Daoy (cell line): ENCODE data around the gene STAU1. TPM values are rescaled to one million over a fixed set of nuclear protein-coding genes. Genes with fewer than 3 reads are reported as not detected.
"Not testable (repeated sequence)": the region's sequence is repeated elsewhere in the genome, so short reads cannot be mapped to it uniquely, and the experiment has no call there.

Experiments used
- DNase-seq: peaks from one replicate; pipeline ENCODE4 v3.0.0-alpha.2; 2015; ENCODE audit warnings: low read depth
- total RNA-seq: library from RNA; depleted of rRNA; stranded (reverse); fragments of >200 nt; shearing (Covaris generic); gene quantifications from 2 replicates; pipeline ENCODE4 v1.2.3, GENCODE V29; 2014

STAU1 gene
- total RNA-seq, 1 experiment from 2014 or later, result 31.8 TPM

DNA sequence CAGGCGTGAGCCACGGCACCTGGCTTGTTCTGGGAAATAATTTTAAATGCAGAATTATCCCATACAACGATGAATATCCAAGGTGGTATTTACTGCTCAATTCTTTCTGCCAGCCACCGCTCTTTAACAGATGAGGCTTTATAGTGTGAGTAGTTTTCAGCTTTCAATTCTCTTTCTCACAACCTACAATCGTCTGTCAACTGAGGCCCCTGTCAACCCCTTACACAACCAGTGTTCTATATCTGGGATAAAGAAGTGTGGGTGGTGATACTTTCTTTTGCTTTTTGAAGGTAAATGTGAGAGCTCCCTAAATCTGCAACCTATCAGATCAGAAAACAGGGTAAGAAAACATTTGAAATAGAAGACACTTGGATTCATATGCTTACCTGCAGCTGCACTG is 22.5 kb downstream of the STAU1 start:
- no peak for DNase-seq

GRCh38 chr20:49163696-49164095 is 24.4 kb downstream of the STAU1 start:
- no peak for DNase-seq

- DNase-seq, result no peak
Observed at GRCh38 chr20:49161428-49162152, 26.5 kb downstream of the STAU1 start.

GRCh38 chr20:49160057-49160929 is 27.8 kb downstream of the STAU1 start:
- no peak for DNase-seq

DNA sequence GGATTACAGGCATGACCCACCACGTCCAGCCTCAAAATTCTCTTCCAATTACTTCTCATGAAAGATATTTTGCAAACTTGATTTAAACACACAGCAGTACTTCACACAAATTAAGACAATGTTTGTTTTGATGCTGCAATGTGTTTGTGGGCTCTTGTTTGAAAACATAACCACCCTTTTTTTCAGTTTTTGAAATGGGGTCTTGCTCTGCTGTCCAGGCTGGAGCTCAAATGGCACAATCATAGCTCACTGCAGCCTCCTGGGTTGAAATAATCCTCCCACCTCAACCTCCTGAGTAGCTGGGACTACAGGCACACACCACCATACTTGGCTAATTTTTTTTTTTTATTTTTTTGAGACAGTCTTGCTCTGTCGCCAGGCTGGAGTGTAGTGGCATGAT is 31.0 kb downstream of the STAU1 start:
- DNase-seq, result no peak

GRCh38 chr20:49156481-49156880 is 31.7 kb downstream of the STAU1 start:
- DNase-seq, result no peak

GRCh38 chr20:49151436-49151835 is 36.7 kb downstream of the STAU1 start:
- DNase-seq, result no peak

DNA sequence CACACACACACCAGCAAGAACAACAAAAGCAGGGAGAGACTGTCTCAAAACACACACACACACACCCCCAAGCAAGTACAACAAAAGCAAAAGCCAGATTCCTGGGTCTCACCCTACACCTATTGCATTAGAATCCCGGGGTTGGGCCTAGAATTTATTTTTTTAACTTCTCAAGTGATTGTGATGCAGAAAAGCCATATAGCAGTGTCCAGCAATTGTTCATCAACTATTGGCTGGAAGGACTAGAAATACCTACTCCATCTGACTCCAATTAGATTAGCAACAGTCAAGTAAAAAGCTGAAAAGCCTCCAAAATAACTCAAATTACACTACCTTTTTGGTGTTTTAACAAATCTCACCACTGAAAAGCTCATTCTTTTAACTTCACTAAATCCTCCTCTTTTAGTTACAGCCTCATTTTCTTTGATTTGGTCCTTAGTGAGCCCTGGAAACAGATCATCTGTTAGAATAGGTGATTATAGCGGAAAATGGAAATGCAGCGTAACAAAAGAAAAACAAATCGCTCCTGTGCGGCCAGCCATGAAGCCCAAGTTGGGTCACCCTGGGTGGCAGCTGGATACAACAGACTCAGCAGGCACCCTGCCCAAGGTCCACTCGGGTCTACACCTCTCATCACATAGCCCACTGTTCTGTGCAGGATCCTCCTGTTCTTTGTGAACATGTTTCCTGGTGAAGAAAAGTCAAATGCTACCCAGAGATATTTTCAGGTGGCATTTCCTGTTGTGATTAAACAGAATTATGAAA is 38.7 kb downstream of the STAU1 start:
- no peak for DNase-seq

DNA sequence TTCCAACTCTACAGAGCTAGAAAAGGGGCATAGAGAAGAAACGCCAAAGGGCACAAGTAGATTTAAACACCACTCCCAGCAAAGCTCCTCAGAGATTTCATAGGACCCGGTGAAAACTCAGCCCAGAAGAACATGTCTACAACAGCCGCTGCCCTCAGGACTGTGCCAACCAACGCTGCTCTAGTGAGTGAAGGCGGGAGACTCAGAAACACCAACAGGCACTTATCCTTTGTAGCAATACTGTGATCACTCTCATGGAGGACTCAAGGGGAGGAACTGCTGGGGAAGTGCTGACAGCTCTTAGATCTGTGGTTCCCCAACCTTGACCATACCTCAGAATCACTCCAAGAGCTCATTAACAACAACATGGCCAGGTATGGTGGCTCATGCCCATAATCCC is 39.5 kb downstream of the STAU1 start:
- DNase-seq, result no peak

DNA sequence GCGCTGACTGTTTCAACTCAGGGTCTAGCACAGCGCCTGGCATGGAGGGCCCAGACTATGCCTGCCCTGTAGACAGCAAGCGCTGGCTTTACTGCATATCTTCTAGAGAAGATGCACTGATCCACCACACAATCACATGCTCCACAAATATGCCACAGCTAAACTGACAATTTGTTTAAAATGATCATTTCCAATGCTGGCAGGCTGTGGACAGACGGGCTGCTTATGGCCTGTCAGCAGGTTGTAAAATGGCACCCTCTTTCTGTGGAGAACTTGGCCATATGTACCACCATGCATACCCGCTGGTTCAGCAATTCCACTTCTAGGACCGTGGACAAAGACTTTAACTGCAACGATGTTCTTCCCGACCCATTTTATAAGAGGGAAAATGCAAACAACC is 40.8 kb downstream of the STAU1 start:
- no peak for DNase-seq

- DNase-seq, result no peak
Observed at GRCh38 chr20:49146442-49147225, 41.5 kb downstream of the STAU1 start.

DNA sequence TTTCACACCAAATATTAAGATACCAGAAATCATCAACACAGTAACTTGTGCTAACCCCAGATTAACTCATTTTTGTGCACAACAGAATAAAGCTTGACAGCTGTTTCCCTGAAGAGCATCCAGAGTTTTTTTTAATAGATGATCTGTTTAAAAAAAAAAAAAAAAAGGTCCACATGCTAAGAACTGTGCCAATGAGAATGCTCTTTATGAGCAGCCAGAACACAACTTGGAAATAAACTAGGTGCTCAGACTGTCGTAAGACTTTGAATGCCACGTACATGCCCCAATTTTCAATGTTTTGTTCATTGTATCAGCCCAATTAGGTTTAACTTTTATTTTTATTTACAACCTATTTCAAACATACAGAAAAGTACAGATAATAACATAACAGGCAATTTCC is 47.3 kb downstream of the STAU1 start:
- no peak for DNase-seq

GRCh38 chr20:49140411-49140810 is 47.7 kb downstream of the STAU1 start:
- DNase-seq, result no peak

DNA sequence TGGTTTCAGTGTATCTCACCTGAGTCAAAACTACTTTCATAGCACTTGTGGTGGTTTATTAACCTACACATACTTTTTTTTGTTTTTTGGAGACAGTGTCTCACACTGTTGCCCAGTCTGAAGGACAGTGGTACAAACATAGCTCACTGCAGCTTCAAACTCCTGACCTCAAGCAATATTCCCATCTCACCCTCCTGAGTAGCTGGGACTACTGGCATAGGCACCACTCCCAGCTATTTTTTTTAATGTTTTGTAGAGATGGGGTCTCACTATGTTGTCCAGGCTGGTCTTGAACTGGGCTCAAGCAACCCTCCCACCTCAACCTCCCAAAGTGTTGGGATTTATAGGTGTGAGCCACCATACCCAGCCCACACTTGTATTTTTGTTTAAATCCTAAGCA is 49.7 kb downstream of the STAU1 start:
- DNase-seq, result no peak

DNA sequence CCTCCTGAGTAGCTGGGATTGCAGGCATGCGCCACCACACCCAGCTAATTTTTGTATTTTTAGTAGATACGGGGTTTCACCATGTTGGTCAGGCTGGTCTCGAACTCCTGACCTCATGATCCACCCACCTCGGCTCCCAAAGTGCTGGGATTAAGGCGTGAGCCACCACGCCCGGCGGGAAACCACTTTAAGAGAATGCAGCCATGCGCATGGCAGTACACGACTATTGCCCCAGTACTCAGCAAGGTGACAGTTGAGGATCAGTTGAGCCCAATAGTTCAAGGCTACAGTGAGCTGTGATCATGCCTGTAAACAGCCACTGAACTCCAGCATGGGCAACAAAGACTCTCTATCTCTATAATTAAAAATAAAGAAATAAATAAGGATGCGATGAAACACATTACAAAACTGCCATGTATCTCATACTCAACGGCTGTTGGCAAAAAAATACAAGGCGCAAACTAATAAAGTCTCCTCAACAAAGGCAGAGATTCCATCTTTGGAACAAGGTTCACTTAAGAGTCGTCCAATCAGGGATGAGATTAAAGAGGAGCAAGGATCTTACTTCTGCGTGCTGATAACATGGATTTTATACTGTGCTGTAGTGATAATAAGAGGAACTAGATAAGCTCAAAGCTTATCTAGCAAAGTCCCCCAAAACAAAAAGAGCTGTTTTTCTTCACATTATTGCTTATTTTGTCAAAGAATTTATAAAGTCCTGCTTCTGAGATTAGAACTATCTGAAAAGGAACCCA is 51.1 kb downstream of the STAU1 start:
- no peak for DNase-seq

- not testable (repeated sequence) for DNase-seq
Observed at GRCh38 chr20:49134797-49135196, 53.3 kb downstream of the STAU1 start.

- no peak for DNase-seq
Observed at GRCh38 chr20:49133571-49133970, 54.6 kb downstream of the STAU1 start.

- DNase-seq, result peak; percentile 28
Observed at GRCh38 chr20:49132995-49133478, 55.1 kb downstream of the STAU1 start.

- no peak for DNase-seq
Observed at GRCh38 chr20:49123982-49124381, 64.2 kb downstream of the STAU1 start.

GRCh38 chr20:49122920-49123319 is 65.2 kb downstream of the STAU1 start:
- no peak for DNase-seq

DNA sequence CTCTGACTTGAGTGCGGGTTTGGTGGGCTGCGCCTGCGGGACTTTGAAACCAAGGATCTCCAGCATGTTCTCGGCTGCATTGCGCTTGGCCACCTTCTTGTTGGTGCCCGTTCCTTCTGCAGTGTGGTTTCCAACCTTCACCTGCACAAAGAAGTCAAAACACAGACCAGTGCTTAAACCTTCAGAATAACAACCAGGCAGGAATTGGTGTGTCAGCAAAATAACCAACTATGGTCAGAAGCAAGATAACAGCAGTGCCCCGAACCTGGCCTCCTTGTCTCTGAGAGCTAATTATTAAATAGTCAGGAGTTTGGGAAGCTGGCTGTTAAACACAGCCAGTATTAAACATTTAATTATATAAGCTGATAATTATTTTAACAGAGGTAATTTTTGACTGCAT is 68.1 kb downstream of the STAU1 start:
- no peak for DNase-seq
